Ascending aorta (tissue), 2 donors: Measurements from ENCODE around the gene ANGPT4. TPM values are rescaled to one million over a fixed set of nuclear protein-coding genes. Genes with fewer than 3 reads are reported as not detected.

Source experiments
- DNase-seq, 2 donors: peaks; one replicate each; pipeline ENCODE4 v3.0.0-alpha.2; 2019; ENCODE audit warnings: low spot score in 2 of 2
- H3K27ac ChIP-seq, 2 donors: fragments of 200-600 bp; sonication (generic); one replicate each; pipeline ENCODE4 v1.5.1; 2016 to 2017; ENCODE audit warnings: mild to moderate bottlenecking in 1 of 2
- H3K27me3 ChIP-seq: fragments of 200-600 bp; sonication (generic); one replicate; pipeline ENCODE4 v1.5.1; 2017
- H3K36me3 ChIP-seq, 2 donors: fragments of 200-600 bp; sonication (generic); one replicate each; pipeline ENCODE4 v1.5.1; 2016
- H3K4me1 ChIP-seq, 2 donors: fragments of 200-600 bp; sonication (generic); one replicate each; pipeline ENCODE4 v1.5.1; 2016 to 2017; ENCODE audit warnings: mild to moderate bottlenecking in 1 of 2
- H3K4me3 ChIP-seq, 2 donors: fragments of 200-600 bp; sonication (generic); one replicate each; pipeline ENCODE4 v1.5.1; 2016 to 2017; ENCODE audit warnings: mild to moderate bottlenecking in 1 of 2
- H3K9me3 ChIP-seq, 2 donors: fragments of 200-600 bp; sonication (generic); one replicate each; pipeline ENCODE4 v1.5.1; 2016
- intact Hi-C: fragments of 100-400 bp; cut with DNase I; formaldehyde crosslinking; loops from one replicate; pipeline ENCODE4 v1.15.1; 2023
- total RNA-seq: library from RNA; depleted of rRNA; stranded (reverse); fragments of >200 nt; gene quantifications from one replicate; pipeline ENCODE4 v1.1.0, GENCODE V29; 2016
- TF ChIP-seq, protein P1 (sequence below), 3 experiments: fragments of 200-600 bp in 2 of 3; fragments of 450-650 bp in 1 of 3; sonication (generic) in 2 of 3; IDR thresholded peaks; one replicate each; pipeline ENCODE4 v1.5.1; 2016 to 2019; ENCODE audit warnings: antibody characterized with exemption in 3 of 3, mild to moderate bottlenecking in 1 of 3, moderate library complexity in 1 of 3

The ANGPT4 gene
- total RNA-seq, 1 donor from 2014 or later, result 5.7 TPM

DNA sequence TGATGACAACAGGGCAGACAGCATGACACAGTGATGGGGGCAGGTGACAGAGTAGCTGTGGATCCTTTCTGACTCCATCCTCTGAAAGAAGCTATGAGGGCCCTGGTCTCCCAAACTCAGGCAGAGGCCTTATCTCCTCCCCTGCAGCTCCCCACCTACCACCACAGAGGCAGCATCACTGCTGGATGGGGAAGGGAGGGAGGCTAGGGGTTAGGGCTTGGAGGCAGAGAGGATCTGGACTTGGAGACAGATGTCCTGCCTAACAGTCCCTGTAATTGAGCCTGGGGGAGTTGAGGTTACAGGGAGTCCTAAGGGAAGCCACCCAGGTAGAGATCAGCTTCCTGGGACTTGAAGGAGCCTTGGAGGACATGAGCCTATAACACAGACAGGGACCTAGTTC lies 44.7 kb downstream of the ANGPT4 start:
- Histone ChIP-seq H3K27me3 (no peaks in the 10 kb centered on the region), H3K4me1 (no peaks in the 10 kb centered on the region), H3K4me3 (no peak overlapping the region), H3K9me3 (no peaks in the 10 kb centered on the region), H3K27ac (no peak overlapping the region), H3K36me3 (no peaks in the 10 kb centered on the region)
- DNase-seq, result no peak
- intact Hi-C loops, result no loop called here
- TF ChIP-seq, protein P1, sequence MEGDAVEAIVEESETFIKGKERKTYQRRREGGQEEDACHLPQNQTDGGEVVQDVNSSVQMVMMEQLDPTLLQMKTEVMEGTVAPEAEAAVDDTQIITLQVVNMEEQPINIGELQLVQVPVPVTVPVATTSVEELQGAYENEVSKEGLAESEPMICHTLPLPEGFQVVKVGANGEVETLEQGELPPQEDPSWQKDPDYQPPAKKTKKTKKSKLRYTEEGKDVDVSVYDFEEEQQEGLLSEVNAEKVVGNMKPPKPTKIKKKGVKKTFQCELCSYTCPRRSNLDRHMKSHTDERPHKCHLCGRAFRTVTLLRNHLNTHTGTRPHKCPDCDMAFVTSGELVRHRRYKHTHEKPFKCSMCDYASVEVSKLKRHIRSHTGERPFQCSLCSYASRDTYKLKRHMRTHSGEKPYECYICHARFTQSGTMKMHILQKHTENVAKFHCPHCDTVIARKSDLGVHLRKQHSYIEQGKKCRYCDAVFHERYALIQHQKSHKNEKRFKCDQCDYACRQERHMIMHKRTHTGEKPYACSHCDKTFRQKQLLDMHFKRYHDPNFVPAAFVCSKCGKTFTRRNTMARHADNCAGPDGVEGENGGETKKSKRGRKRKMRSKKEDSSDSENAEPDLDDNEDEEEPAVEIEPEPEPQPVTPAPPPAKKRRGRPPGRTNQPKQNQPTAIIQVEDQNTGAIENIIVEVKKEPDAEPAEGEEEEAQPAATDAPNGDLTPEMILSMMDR (IDR thresholded peaks at IDR 0.05), result no peak

DNA sequence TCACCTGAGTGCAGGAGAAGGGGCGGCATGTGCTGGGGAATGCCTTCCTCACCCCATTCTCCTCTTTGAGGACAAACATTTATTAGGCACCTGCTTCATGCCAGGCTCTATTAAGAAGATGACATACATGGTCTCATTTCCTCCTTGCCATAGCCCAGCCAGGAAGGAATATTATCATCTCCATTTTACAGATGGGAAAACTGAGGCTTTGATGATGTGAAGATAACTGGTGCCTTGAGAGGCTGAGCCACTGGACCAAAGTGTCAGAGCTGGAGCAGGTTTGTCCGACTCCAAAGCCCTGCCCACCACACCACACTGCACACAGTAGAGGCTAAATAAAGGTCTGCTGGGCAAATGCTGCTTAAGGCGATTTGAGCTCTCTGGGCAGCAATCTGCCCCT lies 45.4 kb downstream of the ANGPT4 start:
- intact Hi-C loops, result no loop called here
- no peak for DNase-seq
- Histone ChIP-seq H3K4me1 (no peaks in the 10 kb centered on the region), H3K27ac (no peak overlapping the region), H3K36me3 (no peaks in the 10 kb centered on the region), H3K27me3 (no peaks in the 10 kb centered on the region), H3K9me3 (no peaks in the 10 kb centered on the region), H3K4me3 (no peak overlapping the region)
- TF ChIP-seq, protein P1 (IDR thresholded peaks at IDR 0.05), result no peak

DNA sequence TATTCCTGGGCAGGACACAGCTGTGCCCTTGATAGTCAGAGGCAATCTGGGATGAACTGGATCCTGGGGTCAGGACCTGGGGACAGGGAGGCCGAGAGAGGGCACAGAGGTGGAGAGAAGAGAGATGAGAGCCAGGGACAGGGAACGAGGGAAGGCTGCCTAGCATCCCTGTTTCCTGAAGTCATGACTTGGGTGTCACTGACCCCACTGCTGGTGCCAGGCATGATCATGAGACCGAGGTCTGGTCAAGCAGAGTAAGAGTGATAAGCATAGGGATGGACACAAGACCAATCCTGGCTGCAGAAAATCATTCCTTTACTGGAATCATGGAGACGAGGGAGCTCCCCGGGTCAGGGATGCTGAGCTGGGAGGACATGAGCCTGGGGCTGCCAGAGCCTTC lies 46.5 kb downstream of the ANGPT4 start:
- intact Hi-C loops, result no loop called here

DNA sequence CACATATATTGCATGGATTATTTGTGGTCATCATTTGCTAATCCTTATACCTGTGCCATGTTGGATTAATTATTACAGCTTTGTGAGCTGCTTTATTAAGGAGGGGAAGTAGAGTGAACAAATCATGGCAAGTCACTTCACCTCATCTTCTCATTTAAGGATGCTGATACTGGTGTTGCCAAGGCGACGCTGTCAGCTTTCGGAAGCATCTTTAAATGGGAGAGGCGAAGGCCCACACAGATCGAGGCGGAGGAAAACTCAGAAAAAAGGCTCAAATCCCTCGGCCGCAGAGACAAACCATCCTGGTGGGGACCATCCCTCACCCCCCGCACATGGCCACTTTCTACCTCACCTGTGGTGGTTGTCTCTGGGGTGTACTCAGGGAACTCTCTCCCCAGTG lies 47.9 kb downstream of the ANGPT4 start:
- TF ChIP-seq, protein P1 (IDR thresholded peaks at IDR 0.05), result no peak
- no peak for DNase-seq

More for the DNA sequence above, 46.5 kb downstream of the ANGPT4 start:
- Histone ChIP-seq H3K36me3 (no peaks in the 10 kb centered on the region), H3K4me1 (no peaks in the 10 kb centered on the region), H3K27me3 (no peaks in the 10 kb centered on the region), H3K9me3 (no peaks in the 10 kb centered on the region), H3K27ac (no peak overlapping the region), H3K4me3 (no peak overlapping the region)
- TF ChIP-seq, protein P1 (IDR thresholded peaks at IDR 0.05), result no peak
- no peak for DNase-seq

DNA sequence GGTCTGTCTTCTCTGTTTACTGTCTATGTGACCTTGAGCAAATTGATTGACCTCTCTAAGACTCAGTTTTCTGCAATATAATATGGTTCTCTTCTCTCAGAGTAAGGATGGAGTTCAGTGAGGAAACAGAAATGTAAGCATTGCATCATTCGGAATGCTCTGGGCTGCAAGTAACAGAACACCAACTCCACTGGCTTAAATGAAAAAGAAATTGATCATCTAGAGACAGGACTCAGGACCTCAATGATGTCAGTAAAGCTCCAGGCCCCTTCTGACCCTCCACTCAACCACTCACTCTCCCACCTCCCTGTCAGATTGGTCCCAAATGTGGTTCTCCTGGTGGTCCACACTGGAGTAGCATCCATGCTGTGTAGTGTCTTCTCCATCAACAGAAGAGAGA lies 50.7 kb downstream of the ANGPT4 start:
- TF ChIP-seq, protein P1 (IDR thresholded peaks at IDR 0.05), result no peak
- Histone ChIP-seq H3K4me1 (no peaks in the 10 kb centered on the region), H3K9me3 (no peaks in the 10 kb centered on the region), H3K27ac (no peak overlapping the region), H3K36me3 (no peaks in the 10 kb centered on the region), H3K27me3 (no peaks in the 10 kb centered on the region), H3K4me3 (no peak overlapping the region)
- intact Hi-C loops, result no loop called here
- DNase-seq, result no peak

More for the DNA sequence above, 47.9 kb downstream of the ANGPT4 start:
- no peaks in the 10 kb centered on the region for H3K27me3 ChIP-seq
- intact Hi-C loops, result no loop called here
- no peak overlapping the region for H3K4me3 ChIP-seq
- no peaks in the 10 kb centered on the region for H3K4me1 ChIP-seq
- H3K36me3 ChIP-seq, result no peaks in the 10 kb centered on the region
- H3K27ac ChIP-seq, result no peak overlapping the region
- no peaks in the 10 kb centered on the region for H3K9me3 ChIP-seq

DNA sequence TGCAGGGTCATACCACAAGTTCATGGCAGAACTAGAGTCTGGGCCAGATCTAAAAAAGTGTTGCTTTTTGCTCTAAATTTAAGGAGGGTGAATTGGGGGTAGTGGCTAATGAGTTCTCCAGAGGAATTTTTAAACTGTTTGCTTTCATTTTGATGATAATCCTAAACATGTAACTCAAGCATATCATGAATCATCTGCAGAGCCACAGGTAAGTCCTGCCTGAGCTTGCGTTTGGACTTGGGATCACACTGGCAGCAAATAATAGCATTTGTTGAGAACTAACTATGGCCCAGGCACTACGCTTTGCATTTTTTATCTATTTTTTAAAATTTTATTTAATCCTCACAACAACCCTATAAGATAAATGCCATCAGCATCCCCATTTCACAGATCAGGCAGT lies 55.2 kb downstream of the ANGPT4 start:
- intact Hi-C loops, result no loop called here
- Histone ChIP-seq H3K27ac (no peak overlapping the region), H3K4me1 (peaks cover 0 to 5% of the 10 kb centered on the region in 2 donors), H3K9me3 (no peaks in the 10 kb centered on the region), H3K36me3 (no peaks in the 10 kb centered on the region), H3K4me3 (no peak overlapping the region), H3K27me3 (no peaks in the 10 kb centered on the region)
- TF ChIP-seq, protein P1 (IDR thresholded peaks at IDR 0.05), result no peak
- DNase-seq, result no peak
